IMR-90 (cell line): ENCODE measurements around the gene ARHGAP31. TPM values are rescaled to one million over a fixed set of nuclear protein-coding genes. Genes with fewer than 3 reads are reported as not detected.

Source experiments
- ATAC-seq: fragments of 200-7000 bp; cut with Tn5 transposase; 2 replicates; pipeline ENCODE4 v1.9.1; 2020; ENCODE audit warnings: low read depth, mild to moderate bottlenecking, moderate library complexity
- BruUV-seq: library from RNA; stranded (reverse); fragments of 400-500 nt; replicated peaks from 2 replicates; lab custom pipeline; 2021; lab: Mats Ljungman, UMichigan
- CTCF ChIA-PET: fragments of 300-600 bp; formaldehyde crosslinking; extraction: SDS; loops from one replicate; lab custom pipeline; 2021; ENCODE audit warnings: antibody characterized with exemption; lab: Yijun Ruan, JAX
- POLR2A ChIA-PET: fragments of 300-600 bp; sonication (Branson Sonifier 250); formaldehyde crosslinking; loops from one replicate; lab custom pipeline; 2022; ENCODE audit warnings: antibody characterized with exemption; ENCODE audit not compliant: unreplicated experiment; lab: Charles Lee
- DNase-seq: peaks from one replicate; pipeline ENCODE4 v3.0.0; 2013
- H2AFZ ChIP-seq: replicated peaks from 2 replicates; pipeline ENCODE3; 2013; ENCODE audit warnings: low read length, mild to moderate bottlenecking; ENCODE audit not compliant: poor library complexity
- H2AK5ac ChIP-seq: 2 replicates; pipeline ENCODE4 v1.6.1; 2013; ENCODE audit warnings: low read depth, low read length, inconsistent platforms
- H2AK9ac ChIP-seq: replicated peaks from 2 replicates; pipeline ENCODE3; 2013; ENCODE audit warnings: mild to moderate bottlenecking, low read depth, low read length, moderate library complexity; ENCODE audit not compliant: poor library complexity
- H2BK120ac ChIP-seq: 2 replicates; pipeline ENCODE4 v1.6.1; 2013; ENCODE audit warnings: low read depth, low read length, inconsistent platforms
- H2BK15ac ChIP-seq: 3 replicates; pipeline ENCODE4 v1.6.1; 2013; ENCODE audit warnings: low read depth, low read length, inconsistent platforms
- H2BK20ac ChIP-seq: 2 replicates; pipeline ENCODE4 v1.6.1; 2013; ENCODE audit warnings: low read depth, mild to moderate bottlenecking, inconsistent platforms, low read length, moderate library complexity
- H2BK5ac ChIP-seq: 2 replicates; pipeline ENCODE4 v1.6.1; 2013; ENCODE audit warnings: mild to moderate bottlenecking, low read depth, low read length, inconsistent platforms; ENCODE audit not compliant: poor library complexity, severe bottlenecking
- H3K14ac ChIP-seq: replicated peaks from 2 replicates; pipeline ENCODE4 v1.6.1; 2013; ENCODE audit warnings: low read depth, low read length, inconsistent platforms
- H3K18ac ChIP-seq: 2 replicates; pipeline ENCODE4 v1.6.1; 2013; ENCODE audit warnings: low read depth, low read length, control low read depth
- H3K23ac ChIP-seq: 2 replicates; pipeline ENCODE4 v1.6.1; 2013; ENCODE audit warnings: low read depth, low read length, inconsistent platforms
- H3K27ac ChIP-seq: 2 replicates; pipeline ENCODE4 v1.5.1; 2013; ENCODE audit warnings: mild to moderate bottlenecking, control low read depth, low read length; ENCODE audit not compliant: insufficient read depth
- H3K27me3 ChIP-seq: 2 replicates; pipeline ENCODE4 v1.6.1; 2013; ENCODE audit warnings: low read length; ENCODE audit not compliant: control insufficient read depth, insufficient read depth
- H3K36me3 ChIP-seq: 2 replicates; pipeline ENCODE4 v1.6.1; 2013; ENCODE audit warnings: low read length, mixed read lengths; ENCODE audit not compliant: control insufficient read depth, insufficient read depth
- H3K4ac ChIP-seq: 2 replicates; pipeline ENCODE4 v1.6.1; 2013; ENCODE audit warnings: low read depth, low read length, inconsistent platforms
- H3K4me1 ChIP-seq: 2 replicates; pipeline ENCODE4 v1.6.1; 2013; ENCODE audit warnings: low read length, mixed read lengths; ENCODE audit not compliant: control insufficient read depth, insufficient read depth
- H3K4me2 ChIP-seq: 2 replicates; pipeline ENCODE4 v1.6.1; 2013; ENCODE audit warnings: low read depth, mild to moderate bottlenecking, control low read depth, low read length, moderate library complexity
- H3K4me3 ChIP-seq: 2 replicates; pipeline ENCODE4 v1.5.1; 2013; ENCODE audit warnings: low read depth, mild to moderate bottlenecking, control low read depth, low read length, moderate library complexity; ENCODE audit not compliant: insufficient read depth
- H3K56ac ChIP-seq: 2 replicates; pipeline ENCODE4 v1.6.1; 2013; ENCODE audit warnings: low read length, inconsistent platforms; ENCODE audit not compliant: insufficient read depth; ENCODE audit errors: extremely low read depth
- H3K79me1 ChIP-seq, 2 experiments: 2 replicates each; pipeline ENCODE4 v1.6.1; 2013; ENCODE audit warnings: low read length in 2 of 2, inconsistent platforms in 1 of 2, low read depth in 1 of 2
- H3K9ac ChIP-seq: 2 replicates; pipeline ENCODE4 v1.6.1; 2013; ENCODE audit warnings: low read depth, low read length, control low read depth
- H3K9me1 ChIP-seq: 2 replicates; pipeline ENCODE4 v1.6.1; 2013; ENCODE audit warnings: low read length, inconsistent platforms; ENCODE audit not compliant: insufficient read depth
- H3K9me3 ChIP-seq: 2 replicates; pipeline ENCODE4 v1.6.1; 2013; ENCODE audit warnings: low read length; ENCODE audit not compliant: control insufficient read depth, insufficient read depth
- H4K20me1 ChIP-seq: 2 replicates; pipeline ENCODE4 v1.6.1; 2013; ENCODE audit warnings: low read length, inconsistent platforms; ENCODE audit not compliant: insufficient read depth
- H4K5ac ChIP-seq: 2 replicates; pipeline ENCODE4 v1.6.1; 2013; ENCODE audit warnings: mild to moderate bottlenecking, low read depth, low read length, control low read depth
- H4K8ac ChIP-seq, 2 experiments: 2 replicates each; pipeline ENCODE4 v1.6.1; 2013; ENCODE audit warnings: low read depth in 2 of 2, low read length in 2 of 2, control low read depth in 1 of 2, inconsistent platforms in 1 of 2
- H4K91ac ChIP-seq: 2 replicates; pipeline ENCODE4 v1.6.1; 2013; ENCODE audit warnings: low read depth, low read length, inconsistent platforms; ENCODE audit not compliant: insufficient read depth
- CEBPB ChIP-seq: IDR thresholded peaks from 2 replicates; pipeline ENCODE4 v1.6.1; 2012; ENCODE audit warnings: low read depth, low read length, improper control_type of control experiment
- CHD1 ChIP-seq: IDR thresholded peaks from 2 replicates; pipeline ENCODE4 v1.6.1; 2012; ENCODE audit warnings: low read depth, low read length, improper control_type of control experiment
- MAFK ChIP-seq: IDR thresholded peaks from 2 replicates; pipeline ENCODE4 v1.6.1; 2012; ENCODE audit warnings: low read depth, low read length, improper control_type of control experiment
- RCOR1 ChIP-seq: IDR thresholded peaks from 2 replicates; pipeline ENCODE4 v1.6.1; 2012; ENCODE audit warnings: mild to moderate bottlenecking, low read length, improper control_type of control experiment; ENCODE audit not compliant: insufficient replicate concordance
- dilution Hi-C: fragments of 300-500 bp; cut with HindIII; formaldehyde crosslinking; loops from one replicate; pipeline ENCODE4 v1.14.3; 2018; ENCODE audit warnings: low sequenced_read_pairs; ENCODE audit not compliant: unreplicated experiment
- in situ Hi-C: fragments of 300-500 bp; cut with MboI; formaldehyde crosslinking; loops from 3 replicates; pipeline ENCODE4 v1.14.3; 2019; ENCODE audit warnings: low sequenced_read_pairs, inconsistent platforms, mixed read lengths
- intact Hi-C: fragments of 100-400 bp; cut with micrococcal nuclease; formaldehyde crosslinking; loops from 2 replicates; pipeline ENCODE4 v1.10.0; 2022
- polyA plus RNA-seq, 3 experiments: library from polyadenylated mRNA; depleted of rRNA; stranded (reverse); fragments of >200 nt; gene quantifications; 2 replicates each; pipeline ENCODE4 v1.2.3, GENCODE V29; 2012; ENCODE audit warnings: low replicate concordance in 1 of 3
- total RNA-seq: library from RNA; depleted of rRNA; stranded (reverse); fragments of >200 nt; gene quantifications from 2 replicates; pipeline ENCODE4 v1.2.3, GENCODE V29; 2012
- TF ChIP-seq, protein P1 (sequence below): fragments of 150-350 bp; IDR thresholded peaks from 2 replicates; pipeline ENCODE4 v1.6.1; 2016; ENCODE audit warnings: low read depth, mild to moderate bottlenecking, low read length, moderate library complexity, borderline replicate concordance

ARHGAP31 gene
- total and polyA plus RNA-seq, 2 of the 4 experiments (the other 2 are of a cell fraction) = 6.6 to 7.7 TPM

DNA sequence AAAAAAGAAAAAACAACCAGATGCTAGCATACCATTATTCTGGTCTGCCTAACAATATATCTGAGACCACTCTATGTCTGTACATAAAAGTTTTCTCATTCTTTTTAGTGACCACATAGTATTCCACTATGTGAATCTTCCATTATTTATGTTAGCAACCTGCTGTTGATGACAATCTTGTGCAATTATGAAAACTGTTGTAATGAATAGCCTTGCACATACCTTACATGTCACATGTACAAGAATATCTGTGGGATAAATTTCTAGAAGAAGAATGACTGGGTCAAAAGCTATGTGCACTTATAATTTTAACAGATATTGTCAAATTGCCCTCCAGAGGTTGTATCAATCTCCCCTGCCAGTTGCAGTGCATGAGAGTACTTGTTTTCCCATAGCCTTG, 62.5 kb downstream of the ARHGAP31 start:
- peaks cover 3% of the 10 kb centered on the region; the same call in 1 of the 2 replicates for H4K20me1 ChIP-seq
- peaks cover 9% of the 10 kb centered on the region for H3K9me1 ChIP-seq
- no peak overlapping the region for H2AFZ ChIP-seq
- no peak overlapping the region for H3K56ac ChIP-seq
- BruUV-seq = no TSS peak
- H2BK15ac ChIP-seq = no peak overlapping the region
- no peak overlapping the region for H3K4me2 ChIP-seq
- H4K91ac ChIP-seq = no peak overlapping the region
- H2BK120ac ChIP-seq = no peak overlapping the region
- no peak overlapping the region for H2BK20ac ChIP-seq
- CTCF ChIA-PET = interaction anchor here (0.6 kb wide), 1 partner anchor 55 kb away, joined by 3 read pairs; no protein-coding TSS in a partner anchor
- H4K5ac ChIP-seq = no peak overlapping the region
- no peak overlapping the region for H3K9ac ChIP-seq
- no peaks in the 10 kb centered on the region for H3K27me3 ChIP-seq
- H3K27ac ChIP-seq = no peak overlapping the region
- in situ Hi-C loops (no loop called here), dilution Hi-C loops (no loop called here), intact Hi-C loops (no loop called here)
- H4K8ac ChIP-seq = no peak overlapping the region
- ATAC-seq (no peak), DNase-seq (no peak)
- no peak overlapping the region for H3K4me3 ChIP-seq
- H3K36me3 ChIP-seq = no peaks in the 10 kb centered on the region
- H2AK5ac ChIP-seq = no peak overlapping the region
- TF ChIP-seq RCOR1 (no peak), MAFK (no peak), CHD1 (no peak), CEBPB (0 out of 2 replicates have a peak, but pooled peaks have one; percentile 46)
- TF ChIP-seq, protein P1, sequence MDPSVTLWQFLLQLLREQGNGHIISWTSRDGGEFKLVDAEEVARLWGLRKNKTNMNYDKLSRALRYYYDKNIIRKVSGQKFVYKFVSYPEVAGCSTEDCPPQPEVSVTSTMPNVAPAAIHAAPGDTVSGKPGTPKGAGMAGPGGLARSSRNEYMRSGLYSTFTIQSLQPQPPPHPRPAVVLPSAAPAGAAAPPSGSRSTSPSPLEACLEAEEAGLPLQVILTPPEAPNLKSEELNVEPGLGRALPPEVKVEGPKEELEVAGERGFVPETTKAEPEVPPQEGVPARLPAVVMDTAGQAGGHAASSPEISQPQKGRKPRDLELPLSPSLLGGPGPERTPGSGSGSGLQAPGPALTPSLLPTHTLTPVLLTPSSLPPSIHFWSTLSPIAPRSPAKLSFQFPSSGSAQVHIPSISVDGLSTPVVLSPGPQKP = no peak
- H2AK9ac ChIP-seq = no peak overlapping the region
- H3K4ac ChIP-seq = 0 out of 2 replicates have a peak overlapping the region, but pooled peaks have one; percentile 8
- no peak overlapping the region for H3K23ac ChIP-seq
- POLR2A ChIA-PET = no interaction called here
- H3K9me3 ChIP-seq = no peaks in the 10 kb centered on the region
- no peak overlapping the region for H3K14ac ChIP-seq
- H3K4me1 ChIP-seq = peaks cover 17% of the 10 kb centered on the region
- H3K18ac ChIP-seq = no peak overlapping the region
- H3K79me1 ChIP-seq = peaks cover 0 to 26% of the 10 kb centered on the region in 2 experiments; a peak in 3 of 4 replicates
- H2BK5ac ChIP-seq = no peak overlapping the region
